ENCODE measurements around the gene SPCS3.
"Not testable (repeated sequence)": the region's sequence is repeated elsewhere in the genome, so short reads cannot be mapped to it uniquely, and the experiment has no call there.

SPCS3 gene

DNA sequence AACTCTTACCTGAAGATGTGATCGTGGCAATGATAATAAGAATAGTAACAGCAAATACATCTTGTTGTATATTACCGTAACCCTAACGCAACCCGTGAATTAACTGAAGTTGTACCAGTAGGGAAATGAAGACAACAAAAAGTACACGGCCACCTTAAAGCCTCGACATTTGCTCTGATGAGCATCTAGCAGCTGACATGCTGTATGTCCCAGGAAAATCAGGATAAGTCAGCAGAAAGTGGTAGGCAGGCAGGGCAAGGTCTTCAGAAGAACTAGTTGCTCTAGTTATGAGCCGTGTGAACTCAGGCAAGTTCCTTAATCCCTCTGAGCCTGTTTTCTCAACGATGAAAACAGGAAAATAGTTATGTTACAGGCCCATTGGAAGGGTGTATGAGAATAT lies 43.1 kb upstream of the SPCS3 start:
- H3K4me3 ChIP-seq (replicated peaks; ENCODE audit: insufficient read depth, low read length), result no peak overlapping the region
- TF ChIP-seq POLR2AphosphoS5 (IDR thresholded peaks at IDR 0.05; ENCODE audit: low read depth), result no peak
- TF ChIP-seq, protein P1, sequence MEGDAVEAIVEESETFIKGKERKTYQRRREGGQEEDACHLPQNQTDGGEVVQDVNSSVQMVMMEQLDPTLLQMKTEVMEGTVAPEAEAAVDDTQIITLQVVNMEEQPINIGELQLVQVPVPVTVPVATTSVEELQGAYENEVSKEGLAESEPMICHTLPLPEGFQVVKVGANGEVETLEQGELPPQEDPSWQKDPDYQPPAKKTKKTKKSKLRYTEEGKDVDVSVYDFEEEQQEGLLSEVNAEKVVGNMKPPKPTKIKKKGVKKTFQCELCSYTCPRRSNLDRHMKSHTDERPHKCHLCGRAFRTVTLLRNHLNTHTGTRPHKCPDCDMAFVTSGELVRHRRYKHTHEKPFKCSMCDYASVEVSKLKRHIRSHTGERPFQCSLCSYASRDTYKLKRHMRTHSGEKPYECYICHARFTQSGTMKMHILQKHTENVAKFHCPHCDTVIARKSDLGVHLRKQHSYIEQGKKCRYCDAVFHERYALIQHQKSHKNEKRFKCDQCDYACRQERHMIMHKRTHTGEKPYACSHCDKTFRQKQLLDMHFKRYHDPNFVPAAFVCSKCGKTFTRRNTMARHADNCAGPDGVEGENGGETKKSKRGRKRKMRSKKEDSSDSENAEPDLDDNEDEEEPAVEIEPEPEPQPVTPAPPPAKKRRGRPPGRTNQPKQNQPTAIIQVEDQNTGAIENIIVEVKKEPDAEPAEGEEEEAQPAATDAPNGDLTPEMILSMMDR (IDR thresholded peaks at IDR 0.05; ENCODE audit: insufficient read depth, low read length), result no peak
- no peak for TF ChIP-seq GABPA (IDR thresholded peaks at IDR 0.05; ENCODE audit: low read depth)
- TF ChIP-seq, protein P2, sequence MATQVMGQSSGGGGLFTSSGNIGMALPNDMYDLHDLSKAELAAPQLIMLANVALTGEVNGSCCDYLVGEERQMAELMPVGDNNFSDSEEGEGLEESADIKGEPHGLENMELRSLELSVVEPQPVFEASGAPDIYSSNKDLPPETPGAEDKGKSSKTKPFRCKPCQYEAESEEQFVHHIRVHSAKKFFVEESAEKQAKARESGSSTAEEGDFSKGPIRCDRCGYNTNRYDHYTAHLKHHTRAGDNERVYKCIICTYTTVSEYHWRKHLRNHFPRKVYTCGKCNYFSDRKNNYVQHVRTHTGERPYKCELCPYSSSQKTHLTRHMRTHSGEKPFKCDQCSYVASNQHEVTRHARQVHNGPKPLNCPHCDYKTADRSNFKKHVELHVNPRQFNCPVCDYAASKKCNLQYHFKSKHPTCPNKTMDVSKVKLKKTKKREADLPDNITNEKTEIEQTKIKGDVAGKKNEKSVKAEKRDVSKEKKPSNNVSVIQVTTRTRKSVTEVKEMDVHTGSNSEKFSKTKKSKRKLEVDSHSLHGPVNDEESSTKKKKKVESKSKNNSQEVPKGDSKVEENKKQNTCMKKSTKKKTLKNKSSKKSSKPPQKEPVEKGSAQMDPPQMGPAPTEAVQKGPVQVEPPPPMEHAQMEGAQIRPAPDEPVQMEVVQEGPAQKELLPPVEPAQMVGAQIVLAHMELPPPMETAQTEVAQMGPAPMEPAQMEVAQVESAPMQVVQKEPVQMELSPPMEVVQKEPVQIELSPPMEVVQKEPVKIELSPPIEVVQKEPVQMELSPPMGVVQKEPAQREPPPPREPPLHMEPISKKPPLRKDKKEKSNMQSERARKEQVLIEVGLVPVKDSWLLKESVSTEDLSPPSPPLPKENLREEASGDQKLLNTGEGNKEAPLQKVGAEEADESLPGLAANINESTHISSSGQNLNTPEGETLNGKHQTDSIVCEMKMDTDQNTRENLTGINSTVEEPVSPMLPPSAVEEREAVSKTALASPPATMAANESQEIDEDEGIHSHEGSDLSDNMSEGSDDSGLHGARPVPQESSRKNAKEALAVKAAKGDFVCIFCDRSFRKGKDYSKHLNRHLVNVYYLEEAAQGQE (IDR thresholded peaks at IDR 0.05; ENCODE audit: insufficient replicate concordance, low read depth), result no peak
- no peak for TF ChIP-seq SPI1 (IDR thresholded peaks at IDR 0.05; ENCODE audit: borderline replicate concordance, low read depth)
- no peaks in the 10 kb centered on the region for H3K27me3 ChIP-seq (ENCODE audit: insufficient read depth, poor library complexity, severe bottlenecking)
- no peak overlapping the region for H3K27ac ChIP-seq (replicated peaks)
- no peak for DNase-seq (ENCODE audit: low read depth in 1 of 2, low spot score in 1 of 2)

DNA sequence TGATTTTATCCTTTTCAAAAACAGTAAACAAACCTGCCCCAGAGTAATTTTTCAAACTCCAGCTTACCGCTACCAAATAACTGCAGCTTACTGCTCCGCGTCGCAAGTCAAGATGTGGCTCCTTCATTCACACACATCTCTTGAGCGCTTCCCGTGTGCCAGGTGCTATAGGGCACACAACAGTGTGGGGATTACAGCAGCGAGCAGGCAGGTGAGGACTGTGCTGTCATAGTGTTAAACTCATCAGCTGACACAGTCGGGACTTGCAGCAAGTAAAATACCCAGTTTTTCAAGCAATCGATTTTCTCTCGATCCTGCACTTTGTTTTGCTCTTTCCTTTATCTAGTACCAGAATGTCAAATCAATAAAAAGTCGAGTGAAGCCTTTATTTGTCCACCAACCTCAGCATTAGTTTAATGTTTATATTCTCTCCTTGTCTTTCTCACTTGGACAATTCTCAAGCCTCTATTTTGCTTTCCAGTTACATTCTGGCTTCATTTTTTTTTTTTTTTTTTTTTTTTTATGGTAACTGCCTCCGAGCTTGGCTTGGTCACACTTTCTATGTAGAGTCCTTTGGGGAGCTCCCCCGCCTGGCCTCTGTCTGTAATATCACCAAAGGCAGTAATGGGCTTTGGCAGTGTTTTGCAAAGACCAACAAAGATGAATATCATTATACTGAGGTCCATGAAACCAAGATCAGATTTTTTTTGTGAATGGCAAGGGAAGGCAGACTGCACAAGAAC lies 42.4 kb upstream of the SPCS3 start:
- H3K4me3 ChIP-seq (replicated peaks; ENCODE audit: insufficient read depth, low read length), result no peak overlapping the region
- no peaks in the 10 kb centered on the region for H3K27me3 ChIP-seq (ENCODE audit: insufficient read depth, poor library complexity, severe bottlenecking)
- TF ChIP-seq SPI1 (IDR thresholded peaks at IDR 0.05; ENCODE audit: borderline replicate concordance, low read depth), result no peak
- TF ChIP-seq, protein P1 (IDR thresholded peaks at IDR 0.05; ENCODE audit: insufficient read depth, low read length), result peak; percentile 13
- no peak overlapping the region for H3K27ac ChIP-seq (replicated peaks)
- DNase-seq (ENCODE audit: low read depth in 1 of 2, low spot score in 1 of 2), result peak in 1 of 2 experiments; percentile 19

DNA sequence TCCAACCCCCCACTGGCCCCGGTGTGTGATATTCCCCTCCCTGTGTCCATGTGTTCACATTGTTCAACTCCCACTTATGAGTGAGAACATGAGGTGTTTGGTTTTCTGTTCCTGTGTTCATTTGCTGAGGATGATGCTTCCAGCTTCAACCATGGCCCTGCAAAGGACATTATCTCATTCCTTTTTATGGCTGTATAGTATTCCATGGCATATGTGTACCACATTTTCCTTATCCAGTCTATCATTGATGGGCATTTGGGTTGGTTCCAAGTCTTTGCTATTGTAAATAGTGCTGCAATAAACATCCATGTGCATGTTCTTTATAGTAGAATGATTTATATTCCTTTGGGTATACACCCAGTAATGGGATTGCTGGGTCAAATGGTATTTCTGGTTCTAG lies 40.2 kb upstream of the SPCS3 start:
- H3K4me3 ChIP-seq (replicated peaks; ENCODE audit: insufficient read depth, low read length); DNase-seq (ENCODE audit: low read depth in 1 of 2, low spot score in 1 of 2); H3K27ac ChIP-seq (replicated peaks); H3K27me3 ChIP-seq (ENCODE audit: insufficient read depth, poor library complexity, severe bottlenecking): not testable (repeated sequence)

DNA sequence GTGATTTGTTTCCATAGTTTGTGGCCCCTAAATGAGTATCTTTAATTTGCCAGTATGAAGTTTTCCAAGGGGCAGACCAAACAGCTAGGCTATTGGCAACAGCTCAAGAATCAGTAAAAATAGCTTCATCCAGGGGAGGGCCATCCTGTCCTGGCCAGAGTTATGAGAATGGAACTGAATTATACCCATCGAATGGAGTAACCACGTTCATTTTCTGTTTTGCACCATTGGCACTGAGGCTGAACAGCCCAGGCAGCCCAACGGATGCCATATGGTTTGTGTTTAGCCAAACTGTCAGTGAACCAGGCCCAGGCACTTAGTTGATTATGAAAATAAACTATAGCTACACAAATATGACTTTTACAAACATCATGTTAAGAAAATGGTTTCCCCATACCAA lies 33.0 kb upstream of the SPCS3 start:
- TF ChIP-seq GABPA (IDR thresholded peaks at IDR 0.05; ENCODE audit: low read depth) (no peak), SPI1 (IDR thresholded peaks at IDR 0.05; ENCODE audit: borderline replicate concordance, low read depth) (no peak), POLR2AphosphoS5 (IDR thresholded peaks at IDR 0.05; ENCODE audit: low read depth) (no peak)
- TF ChIP-seq, protein P1 (IDR thresholded peaks at IDR 0.05; ENCODE audit: insufficient read depth, low read length), result no peak
- TF ChIP-seq, protein P2 (IDR thresholded peaks at IDR 0.05; ENCODE audit: insufficient replicate concordance, low read depth), result no peak
- Histone ChIP-seq H3K27me3 (ENCODE audit: insufficient read depth, poor library complexity, severe bottlenecking) (no peaks in the 10 kb centered on the region), H3K4me3 (replicated peaks; ENCODE audit: insufficient read depth, low read length) (no peak overlapping the region), H3K27ac (replicated peaks) (no peak overlapping the region)
- no peak for DNase-seq (ENCODE audit: low read depth in 1 of 2, low spot score in 1 of 2)
